ENCODE measurements around the gene CCNYL1.

- TF ChIP-seq POLR2A (IDR thresholded peaks at IDR 0.05) = no peak
- no peak for TF ChIP-seq CTCF (IDR thresholded peaks at IDR 0.05)
Observed at GRCh38 chr2:207681431-207681830, 30.0 kb upstream of the CCNYL1 start.

Measured in adrenal gland (tissue), 5 donors.